GM13976 (cell line): ENCODE data around the gene TENT5A.

Source experiments
- DNase-seq: peaks from one replicate; pipeline ENCODE4 v3.0.0; 2012; ENCODE audit warnings: low spot score
- in situ Hi-C: fragments of 300-500 bp; cut with MboI; formaldehyde crosslinking; loops from one replicate; pipeline ENCODE4 v1.12.0; 2022; ENCODE audit warnings: low sequenced_read_pairs, mixed read lengths, inconsistent platforms; ENCODE audit not compliant: unreplicated experiment
- TF ChIP-seq, protein P1 (sequence below): IDR thresholded peaks from 2 replicates; pipeline ENCODE4 v1.5.1; 2012; ENCODE audit warnings: borderline replicate concordance, mild to moderate bottlenecking; ENCODE audit not compliant: insufficient read depth; ENCODE audit errors: extremely low read depth, missing control alignments, control extremely low read depth

The TENT5A gene

DNA sequence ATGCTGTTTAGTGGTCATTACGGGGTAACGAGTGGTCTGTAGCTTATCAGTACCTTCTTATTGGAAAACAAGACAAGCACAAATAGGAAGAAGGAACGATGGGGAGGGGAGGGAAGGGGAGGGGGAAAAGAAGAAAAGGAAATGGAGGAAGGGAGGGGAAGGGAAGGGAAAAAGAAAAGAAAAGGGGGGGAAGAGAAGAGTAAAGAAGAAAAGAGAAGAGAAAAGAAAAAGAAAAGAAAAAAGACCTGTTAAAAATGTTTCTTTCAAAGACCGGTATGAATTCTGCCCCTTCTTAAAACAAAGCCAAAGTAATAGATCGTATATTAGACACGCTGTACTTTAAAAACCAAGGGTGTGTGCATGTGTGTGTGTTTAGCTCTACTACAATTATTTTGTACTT lies 2.4 kb upstream of the TENT5A start:
- in situ Hi-C loops = no loop called here

DNA sequence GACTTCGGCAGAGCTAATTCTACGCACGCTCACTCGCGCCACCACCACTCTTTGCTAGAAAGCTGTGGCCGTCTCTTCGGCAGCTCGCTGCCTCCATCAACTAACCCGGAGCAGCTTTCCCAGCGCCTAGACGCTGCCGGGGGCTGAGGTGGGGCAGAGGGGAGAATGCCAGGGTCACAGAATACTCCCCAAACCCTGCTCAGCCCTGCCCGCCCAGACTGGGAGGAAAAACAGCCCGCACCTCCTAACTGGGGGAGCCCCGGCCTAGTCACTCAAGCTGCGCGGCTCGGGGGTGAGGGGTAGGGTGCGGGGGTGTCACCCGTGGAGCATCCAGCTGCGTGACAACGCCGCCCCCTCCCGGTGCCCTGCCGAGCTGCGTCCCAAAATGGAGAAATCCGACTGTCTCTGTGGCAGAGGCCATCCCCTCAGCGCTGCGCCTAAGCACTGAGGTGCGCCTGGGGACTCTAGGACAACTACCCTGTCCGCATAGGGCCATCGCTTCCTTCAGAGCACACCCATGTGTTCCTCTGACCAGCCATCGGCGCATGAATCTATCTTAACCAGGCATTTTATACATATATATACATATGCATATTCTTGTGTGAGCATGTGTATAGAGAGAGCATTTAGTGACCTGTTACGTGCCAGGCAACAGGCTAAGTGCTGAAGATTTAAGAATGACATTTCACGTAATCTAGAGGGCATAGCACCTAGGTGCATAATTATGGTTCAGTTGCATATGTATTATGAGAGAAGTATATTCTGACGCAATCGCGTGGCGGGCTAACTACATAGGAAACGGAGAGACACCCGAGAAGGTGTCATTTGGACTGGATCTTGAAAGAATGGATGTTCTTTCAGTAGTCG lies 1.5 kb upstream of the TENT5A start:
- in situ Hi-C loops = no loop called here
- TF ChIP-seq, protein P1, sequence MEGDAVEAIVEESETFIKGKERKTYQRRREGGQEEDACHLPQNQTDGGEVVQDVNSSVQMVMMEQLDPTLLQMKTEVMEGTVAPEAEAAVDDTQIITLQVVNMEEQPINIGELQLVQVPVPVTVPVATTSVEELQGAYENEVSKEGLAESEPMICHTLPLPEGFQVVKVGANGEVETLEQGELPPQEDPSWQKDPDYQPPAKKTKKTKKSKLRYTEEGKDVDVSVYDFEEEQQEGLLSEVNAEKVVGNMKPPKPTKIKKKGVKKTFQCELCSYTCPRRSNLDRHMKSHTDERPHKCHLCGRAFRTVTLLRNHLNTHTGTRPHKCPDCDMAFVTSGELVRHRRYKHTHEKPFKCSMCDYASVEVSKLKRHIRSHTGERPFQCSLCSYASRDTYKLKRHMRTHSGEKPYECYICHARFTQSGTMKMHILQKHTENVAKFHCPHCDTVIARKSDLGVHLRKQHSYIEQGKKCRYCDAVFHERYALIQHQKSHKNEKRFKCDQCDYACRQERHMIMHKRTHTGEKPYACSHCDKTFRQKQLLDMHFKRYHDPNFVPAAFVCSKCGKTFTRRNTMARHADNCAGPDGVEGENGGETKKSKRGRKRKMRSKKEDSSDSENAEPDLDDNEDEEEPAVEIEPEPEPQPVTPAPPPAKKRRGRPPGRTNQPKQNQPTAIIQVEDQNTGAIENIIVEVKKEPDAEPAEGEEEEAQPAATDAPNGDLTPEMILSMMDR = peak; percentile 55
- peak; percentile 54 for DNase-seq

More for the DNA sequence above, 2.4 kb upstream of the TENT5A start:
- DNase-seq = no peak
- TF ChIP-seq, protein P1 = no peak

DNA sequence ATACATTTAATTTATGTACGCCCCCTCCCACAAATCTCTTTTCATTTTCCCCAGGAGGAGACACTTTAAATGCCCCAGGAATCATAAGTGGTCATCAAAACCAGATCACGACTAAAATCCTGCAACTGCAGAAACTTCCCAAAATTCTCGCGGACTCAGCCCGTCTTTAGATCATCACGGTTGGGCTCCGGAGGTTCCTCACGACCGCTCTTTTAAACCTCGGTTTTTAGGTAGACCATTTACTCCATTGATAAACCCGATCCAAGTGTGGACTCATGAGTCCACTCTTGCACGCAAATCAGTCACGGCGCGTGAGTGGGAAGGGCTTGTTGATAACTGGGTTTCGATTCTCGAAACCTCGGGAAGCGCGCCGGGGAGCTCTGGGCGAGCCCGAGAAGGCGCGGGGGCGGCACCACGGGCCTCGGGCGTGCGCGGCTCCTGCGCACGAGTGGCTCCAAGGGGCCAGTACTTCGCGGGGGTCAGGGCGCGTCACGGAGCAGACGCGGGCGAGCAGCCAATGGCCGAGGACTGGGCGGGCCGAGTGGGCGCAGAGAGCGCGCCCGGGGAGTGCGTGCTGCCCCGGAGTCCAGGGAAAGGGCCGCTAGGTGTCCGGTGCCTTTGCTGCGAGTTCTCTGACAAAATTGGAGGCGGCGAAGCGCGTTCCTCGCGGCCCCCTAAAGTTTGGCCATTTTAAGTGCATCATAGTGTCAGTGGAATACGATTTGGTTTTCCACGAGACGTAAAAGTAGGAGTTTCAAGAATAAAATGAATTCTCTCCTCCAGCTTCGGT lies 635 bp upstream of the TENT5A start:
- DNase-seq = peak; percentile 79
- in situ Hi-C loops = no loop called here
- TF ChIP-seq, protein P1 = no peak

DNA sequence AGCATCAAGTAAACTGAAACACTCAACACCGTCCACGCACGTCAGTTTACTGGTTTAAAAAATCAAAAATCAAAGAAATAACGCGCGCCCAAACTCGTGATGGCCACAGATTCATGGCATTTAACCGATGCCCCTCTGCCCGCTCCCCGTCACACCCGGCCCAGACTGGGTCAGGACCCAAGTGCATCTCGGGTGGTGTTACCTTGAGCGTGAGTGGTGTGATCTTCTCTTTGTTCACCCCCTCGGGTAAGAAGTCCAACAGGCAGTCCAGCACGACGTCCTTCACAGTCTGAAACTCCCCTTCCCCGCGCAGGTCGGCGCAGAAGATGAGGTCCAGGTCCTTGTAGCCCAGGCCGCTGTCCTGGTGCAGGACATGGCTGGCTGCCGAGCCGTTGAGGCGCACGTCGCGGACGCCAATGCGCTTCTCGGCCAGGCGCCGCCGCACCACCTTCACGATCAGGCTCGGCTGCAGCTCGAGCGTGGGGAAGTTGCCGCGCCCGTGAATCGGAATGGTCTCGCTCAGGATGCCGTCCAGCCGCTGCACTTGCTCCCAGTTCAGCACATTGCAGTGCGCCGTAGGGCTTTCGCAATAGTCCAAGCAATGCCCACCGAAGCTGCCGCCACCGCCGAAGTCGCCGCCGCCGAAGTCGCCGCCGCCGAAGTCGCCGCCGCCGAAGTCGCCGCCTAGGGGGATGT lies 945 bp downstream of the TENT5A start:
- TF ChIP-seq, protein P1 = no peak
- in situ Hi-C loops = no loop called here
- DNase-seq = peak; percentile 27

DNA sequence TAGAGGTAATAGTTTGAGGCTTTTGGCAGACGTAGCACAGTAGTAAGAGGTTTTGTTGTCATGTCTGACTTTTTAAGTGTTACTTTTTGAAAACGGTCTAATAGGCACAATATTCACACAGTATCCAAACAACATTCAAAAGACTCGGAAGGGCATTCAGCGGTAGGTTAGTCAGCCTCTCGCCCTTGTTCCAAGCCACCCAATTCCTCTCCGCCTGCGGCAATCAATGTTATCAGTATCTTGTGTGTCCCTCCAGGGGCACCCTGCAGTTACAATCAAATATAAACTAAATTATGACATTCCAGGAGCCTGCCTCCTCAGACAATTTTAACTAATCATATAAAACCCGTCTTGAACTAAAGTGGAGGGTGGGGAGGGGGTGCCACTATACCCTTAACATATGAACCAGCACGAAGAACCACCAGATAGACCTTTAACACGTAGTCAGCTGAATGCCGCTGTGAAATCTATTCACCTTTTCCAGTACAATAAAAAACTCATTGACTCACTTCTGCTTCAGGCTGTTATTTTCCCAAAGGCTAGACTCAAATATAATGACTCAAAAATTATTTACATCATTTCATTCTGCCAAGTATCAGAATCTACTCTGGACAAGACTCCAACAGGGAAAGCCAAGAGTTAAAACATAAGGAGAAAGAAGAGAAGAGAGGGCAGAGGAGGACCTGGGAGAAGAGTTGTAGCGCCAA lies 1.6 kb downstream of the TENT5A start:
- no peak for DNase-seq
- TF ChIP-seq, protein P1 = no peak
- in situ Hi-C loops = no loop called here

DNA sequence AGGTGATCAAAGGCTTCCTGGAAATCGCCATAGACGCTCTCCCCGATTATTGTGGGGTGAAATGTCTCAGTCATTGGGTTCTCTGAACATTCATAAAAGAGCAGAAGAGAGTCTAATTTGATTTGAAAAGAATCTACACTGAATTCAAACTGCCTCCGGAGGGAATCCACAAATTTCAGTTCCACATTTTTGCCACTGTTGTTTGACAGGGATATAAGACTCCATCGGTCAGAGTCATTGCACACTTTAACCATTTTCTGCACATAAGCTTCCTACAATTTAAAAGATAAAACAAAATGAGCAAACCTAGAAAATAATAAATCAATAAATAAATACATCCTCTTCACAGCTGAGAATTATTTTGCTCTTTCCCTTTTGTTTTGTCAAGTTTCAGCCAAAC lies 2.3 kb downstream of the TENT5A start:
- TF ChIP-seq, protein P1 = no peak
- in situ Hi-C loops = no loop called here

More for the DNA sequence above, 2.3 kb downstream of the TENT5A start:
- no peak for DNase-seq
